GM21786 (cell line): ENCODE measurements around the gene APRT.
"Not testable (repeated sequence)": the region's sequence is repeated elsewhere in the genome, so short reads cannot be mapped to it uniquely, and the experiment has no call there.

Experiments used
- ATAC-seq: cut with Tn5 transposase; IDR thresholded peaks from one replicate; pipeline ENCODE4 v1.9.1; 2021; ENCODE audit not compliant: unreplicated experiment

APRT gene

DNA sequence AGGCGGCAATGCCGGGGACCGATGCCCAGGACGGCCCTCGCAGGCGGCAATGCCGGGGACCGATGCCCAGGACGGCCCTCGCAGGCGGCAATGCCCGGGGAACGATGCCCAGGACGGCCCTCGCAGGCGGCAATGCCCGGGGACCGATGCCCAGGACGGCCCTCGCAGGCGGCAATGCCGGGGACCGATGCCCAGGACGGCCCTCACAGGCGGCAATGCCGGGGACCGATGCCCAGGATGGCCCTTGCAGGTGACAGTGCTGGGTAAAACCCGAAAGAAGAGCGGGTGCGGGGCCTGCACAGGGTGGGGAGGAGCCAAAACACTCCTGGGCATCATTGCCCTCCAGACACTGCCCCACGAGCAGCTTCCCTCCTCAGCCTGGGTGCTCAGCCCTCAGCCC lies 11.9 kb upstream of the APRT start:
- not testable (repeated sequence) for ATAC-seq

DNA sequence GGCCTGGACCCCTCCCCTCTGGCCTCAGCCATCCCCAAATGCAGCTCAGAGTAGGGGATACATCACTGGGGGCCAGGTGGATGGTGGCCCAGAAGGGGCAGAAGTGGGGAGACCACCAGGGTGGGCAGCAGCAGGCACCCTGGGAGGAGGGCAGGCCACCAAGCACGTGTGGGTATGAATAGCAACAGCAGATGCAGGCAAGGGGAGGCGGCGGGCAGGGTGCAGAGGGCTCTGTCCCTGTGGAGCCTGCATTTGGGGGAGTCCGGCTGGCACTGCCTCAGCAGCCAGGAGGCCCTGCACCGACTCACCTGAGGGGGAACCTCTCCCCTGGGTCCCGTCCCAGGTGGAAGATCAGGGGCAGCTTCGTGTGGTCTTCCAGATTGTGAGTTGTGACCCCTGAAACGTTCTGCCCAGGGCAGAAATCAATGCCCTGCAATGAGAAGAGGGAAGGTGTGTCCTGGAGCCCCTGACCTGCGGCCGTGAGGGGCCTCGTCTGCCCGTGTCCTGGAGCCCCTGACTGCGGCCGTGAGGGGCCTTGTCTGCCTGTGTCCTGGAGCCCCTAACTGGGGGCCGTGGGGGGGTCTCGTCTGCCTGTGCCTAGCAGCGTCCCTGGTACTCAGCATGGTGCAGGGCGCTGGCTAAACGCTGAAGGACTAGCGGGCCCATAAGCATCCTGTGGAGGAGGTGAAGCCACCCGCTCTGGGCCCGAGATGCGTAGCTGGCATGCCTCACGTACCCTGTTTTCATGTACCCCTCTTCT lies 10.7 kb upstream of the APRT start:
- no peak for ATAC-seq

DNA sequence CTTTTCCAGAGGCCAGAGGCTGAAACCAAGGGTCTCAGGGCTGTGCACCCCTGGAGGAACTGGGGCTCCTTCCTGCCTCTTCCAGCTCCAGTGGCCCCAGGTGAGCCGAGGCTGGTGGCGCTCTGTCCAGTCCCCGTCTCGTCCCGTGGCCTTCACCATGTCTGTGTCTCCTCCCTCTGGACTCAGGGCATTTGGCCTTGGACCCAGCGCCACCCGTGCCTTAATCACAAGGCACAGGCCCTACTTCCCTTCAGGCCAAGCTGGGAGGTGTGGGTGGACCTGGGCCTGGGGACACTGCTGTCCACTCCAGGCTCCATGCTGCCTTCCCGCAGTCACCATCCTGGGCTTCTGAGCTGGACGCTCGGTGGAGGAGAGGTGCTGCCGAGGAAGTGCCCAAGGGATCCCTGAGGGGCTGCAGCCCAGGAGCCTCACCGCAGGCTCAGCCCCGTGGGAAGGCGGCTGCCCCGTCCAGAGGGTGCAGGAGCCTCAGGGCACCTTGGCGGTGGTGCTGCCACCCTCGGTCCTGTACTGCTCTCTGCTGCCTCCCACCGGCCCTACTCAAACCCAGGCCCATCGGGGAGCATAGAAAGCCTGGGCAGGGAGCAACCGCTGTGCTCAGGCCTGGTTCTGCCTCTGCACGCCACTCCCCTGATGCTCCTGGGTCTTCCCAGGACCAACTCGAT lies 9.6 kb upstream of the APRT start:
- no peak for ATAC-seq

DNA sequence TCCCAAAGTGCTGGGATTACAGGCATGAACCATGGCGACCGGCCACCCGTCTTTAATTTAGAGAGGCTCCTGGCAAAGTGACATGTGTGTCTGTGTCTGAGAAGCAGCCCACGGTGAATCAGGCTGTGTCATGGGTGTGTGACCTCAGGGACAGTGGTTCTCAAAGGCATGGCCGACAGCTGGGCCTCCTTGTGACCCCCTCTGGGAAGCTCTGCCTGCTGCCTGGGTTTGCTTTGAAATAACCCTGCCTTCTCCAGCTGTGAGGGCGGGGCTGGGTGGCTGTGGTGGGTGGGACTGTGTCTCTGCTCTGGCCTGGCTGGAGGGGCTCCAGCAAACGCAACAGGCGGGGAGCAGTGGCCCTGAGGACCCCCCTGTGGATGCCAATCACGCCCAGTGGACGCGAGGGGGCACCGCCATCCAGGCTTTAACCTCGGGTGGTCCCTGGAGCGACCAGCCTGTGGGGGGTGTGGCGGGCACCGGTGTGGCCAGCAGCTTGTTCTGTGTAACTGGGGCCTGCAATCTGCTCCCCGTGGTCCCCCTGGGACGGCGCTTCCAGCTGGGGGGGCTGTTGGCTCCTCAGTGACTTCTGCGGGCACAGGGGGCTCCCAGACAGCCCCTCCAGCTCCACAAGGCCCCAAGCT lies 8.8 kb upstream of the APRT start:
- no peak for ATAC-seq

DNA sequence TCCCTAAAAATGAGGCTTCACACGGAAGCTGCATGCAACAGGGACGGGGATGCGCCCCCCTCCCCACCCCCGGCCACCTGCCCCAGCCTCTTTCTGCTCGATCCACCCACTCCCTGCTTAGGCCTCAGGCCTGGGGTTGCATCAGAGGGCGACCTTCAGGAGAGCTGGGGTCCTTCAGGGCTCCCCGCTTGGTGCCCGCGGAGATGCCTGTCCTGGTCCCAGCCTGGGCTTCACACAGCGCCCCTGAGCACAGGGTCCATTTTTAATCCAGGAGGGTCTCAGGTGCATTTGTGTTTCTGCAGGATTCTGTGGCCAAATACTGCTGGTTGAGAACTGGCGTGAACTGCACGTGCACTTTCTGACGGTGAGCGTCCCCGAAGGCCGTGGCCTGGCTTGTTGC lies 7.4 kb upstream of the APRT start:
- ATAC-seq = no peak

DNA sequence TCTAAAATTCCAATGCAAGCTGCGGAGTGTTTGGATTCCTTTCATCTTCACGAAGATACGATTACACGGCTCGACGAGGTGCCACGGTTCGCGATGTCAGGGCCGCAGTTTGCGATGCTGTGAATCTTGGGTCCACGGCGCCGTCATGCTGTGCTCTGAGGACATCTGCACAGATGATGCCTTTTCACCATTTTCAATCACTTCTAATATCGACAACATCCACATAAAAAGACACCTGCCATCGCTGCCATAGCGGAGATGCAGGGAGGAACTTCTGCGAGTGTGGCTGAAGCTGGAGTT lies 6.8 kb upstream of the APRT start:
- ATAC-seq = no peak

DNA sequence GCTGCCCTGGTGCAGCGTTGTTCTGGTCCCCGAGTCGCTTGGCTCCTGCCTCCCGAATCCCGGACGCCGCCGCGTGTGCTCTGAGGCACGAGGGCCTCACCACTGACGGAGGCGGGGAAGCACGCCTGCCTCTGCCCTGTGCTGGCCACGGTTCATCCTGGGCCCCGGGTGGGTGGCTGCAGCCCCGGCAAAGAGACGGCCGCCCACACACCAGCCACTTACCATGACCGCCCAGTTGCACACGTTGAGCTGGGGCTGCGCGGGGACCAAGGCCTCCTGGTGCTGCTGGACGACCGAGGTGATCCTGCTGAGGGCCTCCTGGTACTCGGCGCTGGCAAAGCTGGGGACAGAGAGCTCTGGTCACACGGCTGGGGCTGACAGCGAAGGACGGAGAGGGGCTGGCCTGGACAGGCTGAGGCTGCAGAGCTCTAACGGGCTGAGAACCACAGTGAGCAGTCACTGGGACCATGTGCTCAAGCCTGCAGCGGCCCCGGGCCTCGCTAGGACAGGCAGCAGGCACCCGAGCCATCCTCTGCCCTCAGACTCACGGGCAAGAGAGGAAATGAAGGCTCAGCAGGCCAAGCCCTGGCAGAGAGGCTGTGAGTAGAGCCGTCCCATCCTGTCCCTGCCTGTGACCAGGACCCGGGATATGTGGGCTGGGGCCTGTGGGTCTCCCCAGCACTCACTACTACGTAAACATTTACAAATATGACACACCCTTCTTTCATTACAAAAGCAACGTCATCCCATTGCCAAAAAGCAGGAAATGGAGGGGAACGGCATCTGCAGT lies 6.3 kb upstream of the APRT start:
- no peak for ATAC-seq

DNA sequence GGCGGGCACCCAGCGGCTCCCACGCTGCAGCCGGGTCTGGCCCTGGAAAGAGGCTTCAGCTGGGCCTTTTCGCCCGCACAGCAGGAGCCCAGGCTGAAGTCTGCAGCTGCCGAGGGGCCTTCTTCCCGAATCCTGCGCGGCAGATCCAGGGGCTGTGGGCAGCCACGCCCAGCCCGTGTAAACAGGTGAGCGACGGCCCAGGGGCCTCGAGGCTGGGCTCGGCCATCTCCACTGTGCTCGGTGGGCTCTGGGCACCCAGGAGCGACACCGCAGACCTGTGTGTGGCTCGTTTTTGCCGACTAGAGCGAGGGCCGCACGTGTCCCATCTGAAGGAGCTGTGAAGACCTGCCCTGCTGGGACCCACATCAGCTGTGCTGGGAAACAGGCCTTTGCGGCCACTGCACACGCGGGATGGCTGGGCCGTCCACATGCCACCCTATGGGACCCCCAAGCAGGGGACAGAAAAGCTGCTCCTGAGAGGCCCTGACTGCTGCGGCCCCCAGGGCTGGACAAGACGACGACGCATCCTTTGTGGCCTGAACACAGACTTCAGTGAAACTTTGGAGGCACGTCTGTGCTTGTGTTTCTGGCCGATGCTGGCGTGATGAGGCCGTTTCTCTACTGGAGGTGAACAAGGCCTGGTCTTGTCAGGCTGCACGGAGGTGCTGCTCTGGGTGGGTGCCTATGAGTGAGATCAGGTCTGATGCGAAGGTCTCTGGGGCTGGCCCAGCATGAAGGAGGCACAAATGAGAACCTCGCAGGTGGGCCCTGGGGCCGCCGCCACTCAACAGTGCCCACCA lies 5.2 kb upstream of the APRT start:
- no peak for ATAC-seq

DNA sequence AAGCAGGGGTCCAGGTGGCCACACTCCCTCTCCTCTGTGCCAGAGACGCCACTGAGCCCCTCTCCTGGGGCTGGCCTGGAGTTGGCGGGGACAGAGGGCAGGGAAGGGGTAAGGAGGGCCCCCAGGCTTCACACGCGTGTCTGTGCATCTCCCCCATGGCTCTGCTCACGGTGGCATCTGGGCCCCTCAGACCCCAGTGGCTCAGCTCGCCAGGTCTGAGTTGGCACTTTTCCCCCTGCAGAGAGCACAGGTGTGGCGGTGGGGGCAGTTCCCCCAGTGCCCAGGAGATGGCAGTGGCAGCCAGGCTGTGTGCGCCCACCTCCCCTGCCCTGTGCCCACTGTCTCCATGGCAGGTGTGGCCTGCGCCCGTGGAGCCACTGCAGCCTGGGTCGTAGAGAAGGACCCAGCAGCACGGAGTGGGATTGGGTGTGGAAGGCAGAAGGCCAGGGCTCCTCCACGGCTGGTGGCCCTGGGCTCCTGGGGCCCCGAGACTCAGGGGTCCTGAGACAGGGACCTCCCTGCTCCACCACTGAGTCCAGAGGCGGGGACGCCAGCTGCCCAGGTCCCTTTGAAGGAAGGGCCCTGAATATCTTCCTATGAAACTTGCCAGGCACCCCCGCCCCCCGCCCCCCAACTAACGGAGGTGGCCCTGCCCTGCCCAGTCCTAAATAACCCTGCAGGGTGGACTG lies 4.3 kb upstream of the APRT start:
- no peak for ATAC-seq

DNA sequence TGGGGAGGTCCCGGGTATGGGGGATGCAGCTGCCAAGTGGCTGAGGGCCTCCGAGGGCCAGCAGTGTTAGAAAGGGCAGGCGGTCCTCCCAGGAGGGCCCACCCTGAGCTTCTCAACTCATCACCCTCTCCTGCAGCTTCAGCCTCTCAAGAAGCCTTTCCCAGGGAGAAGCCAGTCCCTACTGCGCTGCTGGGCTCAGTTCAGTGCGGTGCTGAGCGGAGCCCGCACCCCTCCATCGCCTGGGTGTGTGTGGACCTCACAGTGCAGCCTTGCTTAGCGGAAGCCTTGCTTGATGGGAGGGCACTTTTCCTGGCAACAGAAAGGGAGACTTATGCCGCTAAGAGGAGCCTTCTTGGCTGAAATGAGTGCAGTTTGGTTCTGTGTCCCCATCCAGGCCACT lies 3.5 kb upstream of the APRT start:
- no peak for ATAC-seq

DNA sequence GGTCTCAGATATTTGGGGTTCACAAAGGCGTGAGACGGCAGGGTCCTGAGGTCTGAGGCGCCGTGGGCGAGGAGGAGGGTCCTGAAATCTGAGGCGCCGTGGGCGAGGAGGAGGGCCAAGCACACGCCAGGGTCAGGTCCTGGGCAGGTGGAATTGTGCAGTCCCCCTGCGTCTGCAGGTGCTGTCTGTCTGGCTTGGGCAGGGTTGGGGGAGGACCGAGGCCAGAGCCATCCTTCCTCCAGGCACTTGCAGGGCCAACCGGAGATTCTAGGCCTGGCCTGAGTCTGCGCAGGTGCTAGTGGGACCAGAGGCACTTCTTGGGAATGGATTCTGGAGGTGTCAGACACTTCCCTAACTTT lies 2.4 kb upstream of the APRT start:
- ATAC-seq = no peak

DNA sequence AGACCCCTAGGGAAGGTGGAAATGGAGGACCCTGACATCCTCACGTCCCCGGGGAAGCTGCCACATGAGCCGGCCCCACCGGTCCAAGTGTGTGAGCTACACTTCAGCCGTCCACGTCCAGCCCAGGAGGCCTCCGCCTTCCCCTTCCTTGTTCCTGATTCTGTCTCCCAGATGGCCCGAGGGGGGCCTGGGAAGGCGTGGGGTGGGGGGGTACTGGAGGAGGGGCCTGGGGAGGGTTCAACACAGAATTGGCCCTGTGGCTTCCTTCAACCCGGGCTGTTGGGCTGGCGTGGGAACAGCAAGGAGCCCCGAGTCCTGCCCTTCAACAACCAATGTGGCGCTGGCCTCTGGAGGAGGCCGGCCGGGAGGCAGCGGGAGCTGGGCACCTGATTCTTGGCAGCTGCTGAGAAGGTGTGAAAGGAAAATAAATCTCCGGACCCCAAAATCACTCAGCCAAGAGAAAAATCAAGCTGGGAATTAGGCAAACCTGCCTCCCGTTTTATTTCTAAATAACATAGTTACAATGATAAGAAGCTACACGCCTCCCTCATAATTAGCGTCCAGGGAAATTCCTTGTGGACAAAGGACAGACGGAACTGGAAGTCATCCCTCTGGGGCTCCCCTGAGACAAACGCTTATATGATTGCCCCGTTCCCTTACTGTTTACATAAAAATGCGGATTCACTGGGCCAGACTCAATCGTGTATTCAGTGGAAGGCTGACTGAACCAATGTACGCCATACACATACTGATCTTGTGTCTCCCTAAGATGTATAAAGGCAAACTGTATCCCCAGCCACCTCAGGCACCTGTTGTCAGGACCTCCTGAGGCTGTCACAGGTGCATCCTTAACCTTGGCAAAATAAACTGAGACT lies 1.8 kb upstream of the APRT start:
- ATAC-seq = no peak

DNA sequence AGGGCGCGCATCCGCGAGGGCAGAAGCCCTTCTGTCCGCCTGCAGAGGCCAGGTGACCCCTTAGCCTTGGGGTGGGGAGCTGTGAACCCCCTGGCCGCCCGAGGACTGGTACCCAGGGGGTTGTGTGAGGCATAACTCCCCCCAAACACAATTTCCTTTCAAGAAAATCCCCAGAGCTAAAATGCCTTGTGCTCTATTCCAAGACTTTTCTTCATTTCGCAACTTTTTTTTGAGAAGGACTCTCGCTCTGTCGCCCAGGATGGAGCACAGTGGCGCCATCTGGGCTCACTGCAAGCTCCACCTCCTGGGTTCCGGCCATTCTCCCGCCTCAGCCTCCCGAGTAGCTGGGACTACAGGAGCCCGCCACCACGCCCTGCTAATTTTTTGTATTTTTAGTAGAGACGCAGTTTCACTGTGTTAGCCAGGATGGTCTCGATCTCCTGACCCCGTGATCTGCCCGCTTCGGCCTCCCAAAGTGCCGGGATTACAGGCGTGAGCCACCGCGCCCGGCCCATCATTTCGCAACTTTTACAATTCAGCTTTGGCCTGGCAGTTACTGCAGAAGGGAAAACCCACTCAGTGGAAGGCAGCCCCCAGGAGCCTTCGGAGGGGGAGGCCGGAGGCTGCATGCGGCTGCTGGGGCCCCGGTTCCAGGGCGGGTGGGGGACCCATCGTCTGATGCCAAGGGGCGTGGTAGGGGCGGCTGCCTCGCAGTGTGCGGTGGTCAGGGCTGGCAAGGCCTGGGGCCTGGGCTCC lies 963 bp upstream of the APRT start:
- ATAC-seq = no peak

DNA sequence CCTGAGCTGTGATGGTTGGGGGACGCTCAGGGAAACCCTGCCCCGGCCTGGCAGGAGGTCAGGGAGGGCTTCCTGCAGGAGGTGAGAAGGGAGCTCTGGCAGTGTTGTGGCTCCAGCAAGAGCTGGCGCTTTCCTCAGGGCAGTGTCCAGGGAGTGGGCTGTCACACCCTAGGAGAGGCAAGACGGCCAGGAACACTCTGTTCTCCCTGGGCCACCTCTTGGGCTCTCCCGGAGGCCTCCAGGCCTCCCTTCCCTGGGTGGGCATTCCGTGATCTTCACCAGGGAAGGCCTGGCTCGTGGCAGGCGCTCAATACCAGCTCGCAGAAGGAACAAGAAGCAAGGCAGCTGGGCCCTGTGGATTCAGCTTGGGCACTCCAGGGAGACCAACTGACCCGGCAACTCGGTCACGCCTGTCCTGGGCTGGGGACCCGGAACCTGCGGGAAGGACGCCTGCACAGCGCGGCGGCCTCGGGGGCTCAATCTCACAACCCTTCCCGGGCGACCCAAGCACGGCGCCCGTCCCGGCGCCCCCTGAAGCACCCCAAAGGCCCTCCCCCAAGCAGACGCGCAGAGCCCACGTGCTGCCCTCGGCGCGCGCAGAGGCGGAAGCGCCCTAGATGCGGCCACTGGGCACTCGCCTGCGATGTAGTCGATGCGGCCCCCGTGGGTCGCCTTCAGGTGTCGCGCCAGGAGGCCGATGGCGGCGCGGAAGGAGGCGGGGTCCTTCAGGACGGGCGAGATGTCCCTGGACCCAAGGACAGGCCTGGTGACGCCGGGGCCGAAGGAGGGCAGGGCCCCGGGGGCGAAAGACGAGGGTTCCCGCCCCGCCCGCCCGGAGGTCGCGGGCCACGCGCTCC lies 588 bp downstream of the APRT start:
- peak; percentile 44 for ATAC-seq

DNA sequence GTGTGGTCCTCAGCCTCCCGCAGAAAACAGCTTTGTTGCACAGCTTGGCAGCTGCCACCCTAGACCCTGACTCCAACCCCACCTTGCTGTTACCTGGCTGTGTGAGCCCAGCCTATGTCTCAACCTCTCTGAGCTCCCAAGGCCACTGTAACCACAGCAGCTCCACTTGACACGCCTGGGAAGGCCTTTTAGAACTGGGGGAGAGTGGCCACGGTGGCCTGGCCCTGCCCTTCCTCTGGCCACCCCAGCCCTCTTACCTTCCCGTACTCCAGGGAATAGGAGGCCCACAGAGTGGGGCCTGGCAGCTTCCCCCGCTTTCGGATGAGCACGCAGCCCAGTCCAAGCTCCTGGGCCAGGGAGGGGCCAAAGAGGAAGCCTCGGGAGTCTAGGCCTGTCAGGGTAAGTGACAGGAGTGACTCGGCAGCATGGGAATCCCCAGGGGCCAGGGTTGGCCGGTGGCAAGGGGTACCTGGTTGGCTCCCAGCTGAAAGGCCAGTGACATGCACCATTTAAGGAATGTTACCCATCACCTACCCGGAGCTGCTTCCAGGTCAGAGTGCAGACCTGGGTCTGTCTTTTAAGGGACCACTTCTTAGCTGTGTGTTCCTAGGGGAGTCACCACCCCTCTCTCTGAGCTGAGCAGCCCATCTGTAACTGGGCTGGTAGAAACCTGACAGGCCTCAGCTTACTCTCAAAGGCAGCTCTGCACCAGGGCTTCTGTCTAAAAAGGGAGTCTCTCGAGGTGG lies 1.4 kb downstream of the APRT start:
- no peak for ATAC-seq

DNA sequence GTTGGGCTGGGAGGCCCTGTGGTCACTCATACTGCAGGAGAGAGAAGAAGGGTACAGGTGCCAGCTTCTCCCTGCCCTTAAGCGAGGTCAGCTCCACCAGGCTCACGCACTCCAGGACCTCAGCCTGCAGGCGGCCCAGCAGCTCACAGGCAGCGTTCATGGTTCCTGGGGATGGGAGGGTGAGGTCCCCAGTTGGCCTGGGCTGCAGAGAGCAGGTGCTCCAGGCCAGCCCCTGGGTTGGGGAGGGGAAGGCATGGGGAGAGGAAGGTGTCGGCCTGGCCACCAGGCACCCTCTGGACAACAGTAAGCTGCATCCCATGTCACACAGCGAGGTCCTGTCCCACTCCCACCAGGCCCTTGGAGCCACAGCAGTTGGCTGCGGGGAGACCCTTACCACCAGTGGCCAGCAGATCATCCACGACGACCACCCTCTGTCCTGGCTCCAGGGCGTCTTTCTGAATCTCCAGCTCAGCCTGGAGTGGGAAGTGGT lies 2.0 kb downstream of the APRT start:
- ATAC-seq = no peak
